ENCODE data around the gene HAS3.

DNA sequence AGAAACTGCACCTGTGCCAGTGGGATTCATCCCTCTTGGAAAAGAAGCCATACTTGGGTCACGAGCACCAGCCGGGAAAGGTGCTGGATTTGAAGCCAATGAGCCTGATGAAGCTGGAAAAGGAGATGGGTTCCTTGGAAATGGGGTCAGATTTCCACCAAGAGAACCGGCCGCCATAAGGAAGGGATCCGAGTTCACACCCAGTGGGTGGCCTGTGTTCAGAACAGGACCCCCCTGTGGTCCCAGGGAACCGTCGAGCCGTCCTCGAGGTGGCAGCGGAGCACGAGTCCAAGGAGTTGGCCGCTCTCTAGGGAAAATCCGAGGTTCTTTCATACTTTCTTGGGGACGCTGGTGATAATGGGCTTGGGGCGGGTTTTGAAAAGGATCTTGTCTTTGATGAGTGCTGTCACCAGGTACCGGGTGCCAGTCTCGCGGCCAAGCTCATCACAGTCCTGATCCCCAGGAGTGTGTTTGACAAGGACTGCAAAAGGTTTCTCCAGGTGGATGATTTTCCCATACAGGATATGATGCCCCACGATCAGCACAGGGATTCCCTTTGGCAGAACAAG lies 14.7 kb downstream of the HAS3 start:
- TF ChIP-seq ZNF792 (tag by site-specific recombination; IDR thresholded peaks at IDR 0.05) (no peak), ZNF433 (tag by site-specific recombination; IDR thresholded peaks at IDR 0.05; ENCODE audit: low read depth) (no peak), ZNF274 (IDR thresholded peaks at IDR 0.05; ENCODE audit: low read length) (no peak), ZNF274 (tag by site-specific recombination; IDR thresholded peaks at IDR 0.05; ENCODE audit: borderline replicate concordance) (no peak), ZEB2 (tag by site-specific recombination; IDR thresholded peaks at IDR 0.05) (no peak), ZNF292 (tag by site-specific recombination; IDR thresholded peaks at IDR 0.05; ENCODE audit: borderline replicate concordance, low read depth) (no peak)
- TF ChIP-seq, protein P1, sequence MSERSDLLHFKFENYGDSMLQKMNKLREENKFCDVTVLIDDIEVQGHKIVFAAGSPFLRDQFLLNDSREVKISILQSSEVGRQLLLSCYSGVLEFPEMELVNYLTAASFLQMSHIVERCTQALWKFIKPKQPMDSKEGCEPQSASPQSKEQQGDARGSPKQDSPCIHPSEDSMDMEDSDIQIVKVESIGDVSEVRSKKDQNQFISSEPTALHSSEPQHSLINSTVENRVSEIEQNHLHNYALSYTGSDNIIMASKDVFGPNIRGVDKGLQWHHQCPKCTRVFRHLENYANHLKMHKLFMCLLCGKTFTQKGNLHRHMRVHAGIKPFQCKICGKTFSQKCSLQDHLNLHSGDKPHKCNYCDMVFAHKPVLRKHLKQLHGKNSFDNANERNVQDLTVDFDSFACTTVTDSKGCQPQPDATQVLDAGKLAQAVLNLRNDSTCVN (tag by site-specific recombination; optimal IDR thresholded peaks at IDR 0.05): no peak
- TF ChIP-seq, protein P2, sequence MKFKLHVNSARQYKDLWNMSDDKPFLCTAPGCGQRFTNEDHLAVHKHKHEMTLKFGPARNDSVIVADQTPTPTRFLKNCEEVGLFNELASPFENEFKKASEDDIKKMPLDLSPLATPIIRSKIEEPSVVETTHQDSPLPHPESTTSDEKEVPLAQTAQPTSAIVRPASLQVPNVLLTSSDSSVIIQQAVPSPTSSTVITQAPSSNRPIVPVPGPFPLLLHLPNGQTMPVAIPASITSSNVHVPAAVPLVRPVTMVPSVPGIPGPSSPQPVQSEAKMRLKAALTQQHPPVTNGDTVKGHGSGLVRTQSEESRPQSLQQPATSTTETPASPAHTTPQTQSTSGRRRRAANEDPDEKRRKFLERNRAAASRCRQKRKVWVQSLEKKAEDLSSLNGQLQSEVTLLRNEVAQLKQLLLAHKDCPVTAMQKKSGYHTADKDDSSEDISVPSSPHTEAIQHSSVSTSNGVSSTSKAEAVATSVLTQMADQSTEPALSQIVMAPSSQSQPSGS (tag by site-specific recombination; IDR thresholded peaks at IDR 0.05; ENCODE audit: low read depth): no peak
- TF ChIP-seq, protein P3, sequence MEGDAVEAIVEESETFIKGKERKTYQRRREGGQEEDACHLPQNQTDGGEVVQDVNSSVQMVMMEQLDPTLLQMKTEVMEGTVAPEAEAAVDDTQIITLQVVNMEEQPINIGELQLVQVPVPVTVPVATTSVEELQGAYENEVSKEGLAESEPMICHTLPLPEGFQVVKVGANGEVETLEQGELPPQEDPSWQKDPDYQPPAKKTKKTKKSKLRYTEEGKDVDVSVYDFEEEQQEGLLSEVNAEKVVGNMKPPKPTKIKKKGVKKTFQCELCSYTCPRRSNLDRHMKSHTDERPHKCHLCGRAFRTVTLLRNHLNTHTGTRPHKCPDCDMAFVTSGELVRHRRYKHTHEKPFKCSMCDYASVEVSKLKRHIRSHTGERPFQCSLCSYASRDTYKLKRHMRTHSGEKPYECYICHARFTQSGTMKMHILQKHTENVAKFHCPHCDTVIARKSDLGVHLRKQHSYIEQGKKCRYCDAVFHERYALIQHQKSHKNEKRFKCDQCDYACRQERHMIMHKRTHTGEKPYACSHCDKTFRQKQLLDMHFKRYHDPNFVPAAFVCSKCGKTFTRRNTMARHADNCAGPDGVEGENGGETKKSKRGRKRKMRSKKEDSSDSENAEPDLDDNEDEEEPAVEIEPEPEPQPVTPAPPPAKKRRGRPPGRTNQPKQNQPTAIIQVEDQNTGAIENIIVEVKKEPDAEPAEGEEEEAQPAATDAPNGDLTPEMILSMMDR (tag by site-specific recombination; IDR thresholded peaks at IDR 0.05): no peak
- TF ChIP-seq, protein P4, sequence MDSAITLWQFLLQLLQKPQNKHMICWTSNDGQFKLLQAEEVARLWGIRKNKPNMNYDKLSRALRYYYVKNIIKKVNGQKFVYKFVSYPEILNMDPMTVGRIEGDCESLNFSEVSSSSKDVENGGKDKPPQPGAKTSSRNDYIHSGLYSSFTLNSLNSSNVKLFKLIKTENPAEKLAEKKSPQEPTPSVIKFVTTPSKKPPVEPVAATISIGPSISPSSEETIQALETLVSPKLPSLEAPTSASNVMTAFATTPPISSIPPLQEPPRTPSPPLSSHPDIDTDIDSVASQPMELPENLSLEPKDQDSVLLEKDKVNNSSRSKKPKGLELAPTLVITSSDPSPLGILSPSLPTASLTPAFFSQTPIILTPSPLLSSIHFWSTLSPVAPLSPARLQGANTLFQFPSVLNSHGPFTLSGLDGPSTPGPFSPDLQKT (IDR thresholded peaks at IDR 0.05; ENCODE audit: borderline replicate concordance, low read depth, low read length): no peak
- TF ChIP-seq, protein P5, sequence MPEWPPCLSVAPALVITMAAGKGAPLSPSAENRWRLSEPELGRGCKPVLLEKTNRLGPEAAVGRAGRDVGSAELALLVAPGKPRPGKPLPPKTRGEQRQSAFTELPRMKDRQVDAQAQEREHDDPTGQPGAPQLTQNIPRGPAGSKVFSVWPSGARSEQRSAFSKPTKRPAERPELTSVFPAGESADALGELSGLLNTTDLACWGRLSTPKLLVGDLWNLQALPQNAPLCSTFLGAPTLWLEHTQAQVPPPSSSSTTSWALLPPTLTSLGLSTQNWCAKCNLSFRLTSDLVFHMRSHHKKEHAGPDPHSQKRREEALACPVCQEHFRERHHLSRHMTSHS (tag by site-specific recombination; IDR thresholded peaks at IDR 0.05): no peak
